Stomach (tissue), 4 donors: ENCODE results near the gene HS3ST6.

Experiments used
- EP300 ChIP-seq: sonication (generic); formaldehyde crosslinking; IDR thresholded peaks from one replicate; pipeline ENCODE4 v1.6.1; 2017; ENCODE audit warnings: antibody characterized with exemption
- POLR2A ChIP-seq, 4 donors: fragments of 450-650 bp; IDR thresholded peaks; one replicate each; pipeline ENCODE4 v1.6.1; 2016; ENCODE audit warnings: antibody characterized with exemption in 4 of 4, control low read depth in 2 of 4, mild to moderate bottlenecking in 1 of 4, moderate library complexity in 1 of 4
- POLR2AphosphoS5 ChIP-seq, 3 donors: sonication (generic); formaldehyde crosslinking; IDR thresholded peaks; one replicate each; pipeline ENCODE4 v1.6.1; 2016; ENCODE audit warnings: antibody characterized with exemption in 3 of 3
- TF ChIP-seq, protein P1 (sequence below), 7 experiments: fragments of 450-650 bp in 4 of 7; fragments of 200-600 bp in 3 of 7; sonication (generic) in 3 of 7; IDR thresholded peaks; one replicate each; pipeline ENCODE4 v1.5.1; 2016 to 2019; ENCODE audit warnings: antibody characterized with exemption in 7 of 7, control low read depth in 2 of 7, mild to moderate bottlenecking in 1 of 7

DNA sequence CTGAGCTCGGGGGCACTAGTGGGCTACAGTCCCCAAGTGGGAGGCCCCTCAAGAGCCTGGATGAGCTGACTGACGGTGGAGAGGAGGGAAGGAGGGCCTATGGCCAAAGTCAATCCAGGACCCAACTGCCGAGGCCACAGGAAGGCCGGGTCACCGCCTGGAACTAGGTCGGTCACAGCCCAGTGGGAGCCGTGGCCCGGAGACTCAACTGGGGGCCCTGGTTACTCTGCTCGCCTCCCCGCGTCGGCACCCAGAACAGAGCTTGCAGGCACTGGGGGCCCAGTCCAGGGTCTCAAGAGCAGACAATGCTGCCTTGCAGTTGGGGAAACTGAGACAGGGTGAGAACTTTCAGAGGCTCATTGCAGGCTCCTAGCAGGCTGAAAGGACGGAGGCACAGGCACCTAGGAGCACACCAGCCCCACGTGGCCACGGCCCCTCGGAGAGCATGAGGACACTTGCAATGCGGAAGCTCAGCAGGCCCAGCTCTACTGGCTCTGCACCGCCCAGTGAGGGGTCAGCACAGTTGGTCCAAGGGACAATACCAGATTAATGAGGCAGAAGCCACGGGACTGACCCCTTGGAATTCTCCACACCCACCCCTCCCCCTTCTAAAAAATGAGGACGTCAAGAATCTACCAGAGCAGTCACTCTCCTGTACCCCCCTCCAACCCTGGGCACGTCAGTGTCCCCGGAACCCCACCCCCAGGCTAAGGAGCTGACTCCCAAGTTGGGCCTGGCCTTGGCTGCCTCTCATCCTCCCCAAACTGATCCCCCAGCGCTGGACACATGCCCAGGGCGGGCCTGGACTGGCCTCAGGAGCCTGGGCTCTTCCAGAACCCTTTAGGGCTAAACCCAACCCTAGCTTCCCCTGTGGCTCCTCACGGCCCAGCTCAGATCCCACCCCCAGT, 2.2 kb downstream of the HS3ST6 start:
- TF ChIP-seq, protein P1, sequence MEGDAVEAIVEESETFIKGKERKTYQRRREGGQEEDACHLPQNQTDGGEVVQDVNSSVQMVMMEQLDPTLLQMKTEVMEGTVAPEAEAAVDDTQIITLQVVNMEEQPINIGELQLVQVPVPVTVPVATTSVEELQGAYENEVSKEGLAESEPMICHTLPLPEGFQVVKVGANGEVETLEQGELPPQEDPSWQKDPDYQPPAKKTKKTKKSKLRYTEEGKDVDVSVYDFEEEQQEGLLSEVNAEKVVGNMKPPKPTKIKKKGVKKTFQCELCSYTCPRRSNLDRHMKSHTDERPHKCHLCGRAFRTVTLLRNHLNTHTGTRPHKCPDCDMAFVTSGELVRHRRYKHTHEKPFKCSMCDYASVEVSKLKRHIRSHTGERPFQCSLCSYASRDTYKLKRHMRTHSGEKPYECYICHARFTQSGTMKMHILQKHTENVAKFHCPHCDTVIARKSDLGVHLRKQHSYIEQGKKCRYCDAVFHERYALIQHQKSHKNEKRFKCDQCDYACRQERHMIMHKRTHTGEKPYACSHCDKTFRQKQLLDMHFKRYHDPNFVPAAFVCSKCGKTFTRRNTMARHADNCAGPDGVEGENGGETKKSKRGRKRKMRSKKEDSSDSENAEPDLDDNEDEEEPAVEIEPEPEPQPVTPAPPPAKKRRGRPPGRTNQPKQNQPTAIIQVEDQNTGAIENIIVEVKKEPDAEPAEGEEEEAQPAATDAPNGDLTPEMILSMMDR (IDR thresholded peaks at IDR 0.05): no peak
- TF ChIP-seq POLR2AphosphoS5 (IDR thresholded peaks at IDR 0.05): no peak
- TF ChIP-seq EP300: no peak
- no peak for TF ChIP-seq POLR2A (IDR thresholded peaks at IDR 0.05)
